ENCODE results near the gene MRPL20. TPM values are rescaled to one million over a fixed set of nuclear protein-coding genes. Genes with fewer than 3 reads are reported as not detected.
"Not testable (repeated sequence)": the region's sequence is repeated elsewhere in the genome, so short reads cannot be mapped to it uniquely, and the experiment has no call there.

The MRPL20 gene
- polyA plus RNA-seq, 3 donors: 84.3 to 186 (median 156) TPM

- H3K9me3 Mint-ChIP-seq: peaks cover 0 to 3% (median 0%) of the 10 kb centered on the region in 7 donors
- Histone ChIP-seq H2AFZ (ENCODE audit: insufficient read depth, low read depth, low read length, poor library complexity, severe bottlenecking) (no peak overlapping the region), H3K9ac (ENCODE audit: insufficient read depth, low read length, poor library complexity, severe bottlenecking) (peak overlapping the region; percentile 15), H3K27ac (ENCODE audit: low read depth in 1 of 2, low read length in 2 of 2) (no peak overlapping the region), H3K36me3 (replicated peaks in 1 of 2; ENCODE audit: control insufficient read depth in 1 of 2, insufficient read depth in 2 of 2, low read length in 2 of 2) (peaks cover 0 to 9% of the 10 kb centered on the region in 2 donors), H3K9me3 (replicated peaks in 1 of 2; ENCODE audit: control insufficient read depth in 1 of 2, insufficient read depth in 1 of 2, low read length in 2 of 2) (peaks cover 0 to 16% of the 10 kb centered on the region in 2 donors), H3K4me2 (replicated peaks; ENCODE audit: extremely low read depth, low read length, poor library complexity, severe bottlenecking) (peak overlapping the region; percentile 54), H4K20me1 (ENCODE audit: insufficient read depth, low read length) (peaks cover 19% of the 10 kb centered on the region), H3K79me2 (ENCODE audit: insufficient read depth, low read length) (peaks cover 20% of the 10 kb centered on the region), H3K27me3 (ENCODE audit: control insufficient read depth in 2 of 2, insufficient read depth in 2 of 2, low read length in 2 of 2) (no peaks in the 10 kb centered on the region), H3K4me1 (ENCODE audit: control insufficient read depth in 1 of 2, insufficient read depth in 2 of 2, low read length in 2 of 2) (peaks cover 35 to 45% of the 10 kb centered on the region in 2 donors), H3K4me3 (replicated peaks in 1 of 3; ENCODE audit: low read depth in 2 of 3, low read length in 3 of 3) (peak overlapping the region in 1 of 3 experiments; percentile 48)
- no peak for DNase-seq
- H3K27me3 Mint-ChIP-seq (ENCODE audit: low read depth in 3 of 3): peaks cover 7 to 12% (median 10%) of the 10 kb centered on the region in 3 donors
- 73% methylated on average over 14 of the region's 16 CpGs for WGBS (ENCODE audit: insufficient coverage)
- intact Hi-C loops (cut with micrococcal nuclease): loop anchor here in 1 of 2 donors (10.0 kb wide), 2 partner anchors 256 to 356 kb away; partner anchors contain the start of genes C1orf159 and ISG15
- H3K4me1 Mint-ChIP-seq: peaks cover 40% of the 10 kb centered on the region
- peaks cover 8 to 12% of the 10 kb centered on the region in 2 donors for H3K36me3 Mint-ChIP-seq
- H3K4me3 Mint-ChIP-seq: no peak overlapping the region
- no peak overlapping the region for H3K27ac Mint-ChIP-seq
- TF ChIP-seq, protein P1, sequence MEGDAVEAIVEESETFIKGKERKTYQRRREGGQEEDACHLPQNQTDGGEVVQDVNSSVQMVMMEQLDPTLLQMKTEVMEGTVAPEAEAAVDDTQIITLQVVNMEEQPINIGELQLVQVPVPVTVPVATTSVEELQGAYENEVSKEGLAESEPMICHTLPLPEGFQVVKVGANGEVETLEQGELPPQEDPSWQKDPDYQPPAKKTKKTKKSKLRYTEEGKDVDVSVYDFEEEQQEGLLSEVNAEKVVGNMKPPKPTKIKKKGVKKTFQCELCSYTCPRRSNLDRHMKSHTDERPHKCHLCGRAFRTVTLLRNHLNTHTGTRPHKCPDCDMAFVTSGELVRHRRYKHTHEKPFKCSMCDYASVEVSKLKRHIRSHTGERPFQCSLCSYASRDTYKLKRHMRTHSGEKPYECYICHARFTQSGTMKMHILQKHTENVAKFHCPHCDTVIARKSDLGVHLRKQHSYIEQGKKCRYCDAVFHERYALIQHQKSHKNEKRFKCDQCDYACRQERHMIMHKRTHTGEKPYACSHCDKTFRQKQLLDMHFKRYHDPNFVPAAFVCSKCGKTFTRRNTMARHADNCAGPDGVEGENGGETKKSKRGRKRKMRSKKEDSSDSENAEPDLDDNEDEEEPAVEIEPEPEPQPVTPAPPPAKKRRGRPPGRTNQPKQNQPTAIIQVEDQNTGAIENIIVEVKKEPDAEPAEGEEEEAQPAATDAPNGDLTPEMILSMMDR (IDR thresholded peaks at IDR 0.05): no peak
These were observed 36.3 kb downstream of the MRPL20 start for GRCh38 chr1:1370771-1371300.

GRCh38 chr1:1370094-1370493 lies 37.0 kb downstream of the MRPL20 start:
- H2AFZ ChIP-seq (ENCODE audit: insufficient read depth, low read depth, low read length, poor library complexity, severe bottlenecking); H3K4me3 ChIP-seq (replicated peaks in 1 of 3; ENCODE audit: low read depth in 2 of 3, low read length in 3 of 3); H3K4me3 Mint-ChIP-seq; H3K9ac ChIP-seq (ENCODE audit: insufficient read depth, low read length, poor library complexity, severe bottlenecking); H3K4me2 ChIP-seq (replicated peaks; ENCODE audit: extremely low read depth, low read length, poor library complexity, severe bottlenecking); H3K27me3 ChIP-seq (ENCODE audit: control insufficient read depth in 2 of 2, insufficient read depth in 2 of 2, low read length in 2 of 2); H3K27ac Mint-ChIP-seq; H3K9me3 Mint-ChIP-seq; DNase-seq; H3K36me3 ChIP-seq (replicated peaks in 1 of 2; ENCODE audit: control insufficient read depth in 1 of 2, insufficient read depth in 2 of 2, low read length in 2 of 2); H3K27ac ChIP-seq (ENCODE audit: low read depth in 1 of 2, low read length in 2 of 2): not testable (repeated sequence)
- H4K20me1 ChIP-seq (ENCODE audit: insufficient read depth, low read length): peaks cover 19% of the 10 kb centered on the region
- H3K27me3 Mint-ChIP-seq (ENCODE audit: low read depth in 3 of 3): peaks cover 7 to 12% (median 10%) of the 10 kb centered on the region in 3 donors
- peaks cover 32 to 43% of the 10 kb centered on the region in 2 donors for H3K4me1 ChIP-seq (ENCODE audit: control insufficient read depth in 1 of 2, insufficient read depth in 2 of 2, low read length in 2 of 2)
- intact Hi-C loops (cut with micrococcal nuclease): loop anchor here in 1 of 2 donors (10.0 kb wide), 2 partner anchors 255 to 355 kb away; partner anchors contain the start of genes C1orf159 and ISG15
- WGBS (ENCODE audit: insufficient coverage): 0% methylated on average over 1 of the region's 14 CpGs
- H3K36me3 Mint-ChIP-seq: peaks cover 8 to 12% of the 10 kb centered on the region in 2 donors
- peaks cover 40% of the 10 kb centered on the region for H3K4me1 Mint-ChIP-seq
- peaks cover 0 to 17% of the 10 kb centered on the region in 2 donors for H3K9me3 ChIP-seq (replicated peaks in 1 of 2; ENCODE audit: control insufficient read depth in 1 of 2, insufficient read depth in 1 of 2, low read length in 2 of 2)
- H3K79me2 ChIP-seq (ENCODE audit: insufficient read depth, low read length): peaks cover 20% of the 10 kb centered on the region

Measured in CD14-positive monocyte (primary cell).